ENCODE data around the gene LRRC8C.

DNA sequence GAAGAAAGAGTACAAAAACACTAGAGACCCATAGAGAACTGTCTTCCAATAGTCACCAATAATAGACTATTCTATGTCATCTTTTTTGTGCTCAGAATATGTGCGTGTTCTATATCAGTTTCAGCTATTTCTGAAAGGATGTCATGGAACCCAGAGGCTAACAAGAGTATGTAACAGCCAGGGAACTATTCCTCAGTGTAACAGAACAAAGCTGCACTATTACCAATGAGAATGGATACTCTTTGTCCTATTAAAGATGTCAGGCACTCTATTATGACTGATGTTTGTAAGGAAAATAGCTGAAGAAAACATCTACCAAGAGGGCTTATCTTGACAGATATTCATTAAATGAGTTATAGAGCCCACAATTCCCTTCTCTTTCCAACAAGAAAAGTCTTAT, 8.6 kb upstream of the LRRC8C start:
- no peak for TF ChIP-seq POLR2A (IDR thresholded peaks at IDR 0.05)
- TF ChIP-seq, protein P1, sequence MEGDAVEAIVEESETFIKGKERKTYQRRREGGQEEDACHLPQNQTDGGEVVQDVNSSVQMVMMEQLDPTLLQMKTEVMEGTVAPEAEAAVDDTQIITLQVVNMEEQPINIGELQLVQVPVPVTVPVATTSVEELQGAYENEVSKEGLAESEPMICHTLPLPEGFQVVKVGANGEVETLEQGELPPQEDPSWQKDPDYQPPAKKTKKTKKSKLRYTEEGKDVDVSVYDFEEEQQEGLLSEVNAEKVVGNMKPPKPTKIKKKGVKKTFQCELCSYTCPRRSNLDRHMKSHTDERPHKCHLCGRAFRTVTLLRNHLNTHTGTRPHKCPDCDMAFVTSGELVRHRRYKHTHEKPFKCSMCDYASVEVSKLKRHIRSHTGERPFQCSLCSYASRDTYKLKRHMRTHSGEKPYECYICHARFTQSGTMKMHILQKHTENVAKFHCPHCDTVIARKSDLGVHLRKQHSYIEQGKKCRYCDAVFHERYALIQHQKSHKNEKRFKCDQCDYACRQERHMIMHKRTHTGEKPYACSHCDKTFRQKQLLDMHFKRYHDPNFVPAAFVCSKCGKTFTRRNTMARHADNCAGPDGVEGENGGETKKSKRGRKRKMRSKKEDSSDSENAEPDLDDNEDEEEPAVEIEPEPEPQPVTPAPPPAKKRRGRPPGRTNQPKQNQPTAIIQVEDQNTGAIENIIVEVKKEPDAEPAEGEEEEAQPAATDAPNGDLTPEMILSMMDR (IDR thresholded peaks at IDR 0.05) = no peak
